A673 (cell line): ENCODE measurements around the gene MYBPHL. TPM values are rescaled to one million over a fixed set of nuclear protein-coding genes. Genes with fewer than 3 reads are reported as not detected.

Experiments used
- BruUV-seq: library from RNA; stranded (reverse); fragments of 400-500 nt; replicated peaks from 2 replicates; lab custom pipeline; 2021; lab: Mats Ljungman, UMichigan
- CTCF ChIA-PET: fragments of 300-600 bp; sonication (Branson Sonifier 250); formaldehyde crosslinking; loops from one replicate; lab custom pipeline; 2022; ENCODE audit warnings: antibody characterized with exemption; lab: Charles Lee
- POLR2A ChIA-PET: fragments of 300-600 bp; sonication (Branson Sonifier 250); formaldehyde crosslinking; loops from one replicate; lab custom pipeline; 2022; ENCODE audit warnings: antibody characterized with exemption; ENCODE audit not compliant: low non-redundant PET; lab: Charles Lee
- DNase-seq: peaks from one replicate; pipeline ENCODE4 v3.0.0-alpha.2; 2015; ENCODE audit warnings: low spot score
- H3K27ac ChIP-seq: fragments of 200-600 bp; sonication (generic); 2 replicates; pipeline ENCODE4 v1.5.1; 2016; ENCODE audit warnings: mixed run types, low read depth, mild to moderate bottlenecking, mixed read lengths, antibody characterized with exemption, low read length; ENCODE audit not compliant: poor library complexity, severe bottlenecking
- H3K27me3 ChIP-seq: fragments of 200-600 bp; sonication (generic); replicated peaks from 2 replicates; pipeline ENCODE4 v1.6.1; 2017; ENCODE audit warnings: mixed run types, low read depth, mild to moderate bottlenecking, mixed read lengths, antibody characterized with exemption, low read length; ENCODE audit not compliant: insufficient read depth, poor library complexity
- H3K36me3 ChIP-seq: fragments of 200-600 bp; sonication (generic); 2 replicates; pipeline ENCODE4 v1.6.1; 2016; ENCODE audit warnings: mixed run types, mild to moderate bottlenecking, mixed read lengths, antibody characterized with exemption, low read length; ENCODE audit not compliant: insufficient read depth, poor library complexity, severe bottlenecking
- H3K4me1 ChIP-seq: fragments of 200-600 bp; sonication (generic); 2 replicates; pipeline ENCODE4 v1.6.1; 2017; ENCODE audit warnings: mixed run types, mild to moderate bottlenecking, mixed read lengths, antibody characterized with exemption, low read length; ENCODE audit not compliant: insufficient read depth, poor library complexity, severe bottlenecking
- H3K4me3 ChIP-seq: fragments of 200-600 bp; sonication (generic); 2 replicates; pipeline ENCODE4 v1.5.1; 2016; ENCODE audit warnings: low read depth, mixed run types, mild to moderate bottlenecking, mixed read lengths, low read length; ENCODE audit not compliant: poor library complexity, severe bottlenecking
- H3K9me3 ChIP-seq: fragments of 200-600 bp; sonication (generic); 2 replicates; pipeline ENCODE4 v1.6.1; 2016; ENCODE audit warnings: mixed run types, low read depth, mild to moderate bottlenecking, mixed read lengths, antibody characterized with exemption, low read length; ENCODE audit not compliant: poor library complexity, severe bottlenecking
- EZH2 ChIP-seq: fragments of 200-600 bp; sonication (generic); IDR thresholded peaks from 2 replicates; pipeline ENCODE4 v1.6.1; 2017; ENCODE audit warnings: borderline replicate concordance, low read depth, mild to moderate bottlenecking, mixed read lengths, antibody characterized with exemption, low read length; ENCODE audit not compliant: poor library complexity, severe bottlenecking
- intact Hi-C: fragments of 100-400 bp; cut with micrococcal nuclease; formaldehyde crosslinking; loops from one replicate; pipeline ENCODE4 v1.10.0; 2022; ENCODE audit not compliant: unreplicated experiment
- total RNA-seq: library from RNA; stranded (reverse); gene quantifications from 2 replicates; pipeline ENCODE4 v1.2.3, GENCODE V29; 2021
- TF ChIP-seq, protein P1 (sequence below): fragments of 300-800, 200-600 bp; sonication (generic); conservative IDR thresholded peaks from 2 replicates; pipeline ENCODE4 v1.5.1; 2017; ENCODE audit warnings: low read depth, mild to moderate bottlenecking, antibody characterized with exemption, low read length, moderate library complexity, mixed read lengths

MYBPHL gene
- total RNA-seq, 1 experiment from 2014 or later: not detected

DNA sequence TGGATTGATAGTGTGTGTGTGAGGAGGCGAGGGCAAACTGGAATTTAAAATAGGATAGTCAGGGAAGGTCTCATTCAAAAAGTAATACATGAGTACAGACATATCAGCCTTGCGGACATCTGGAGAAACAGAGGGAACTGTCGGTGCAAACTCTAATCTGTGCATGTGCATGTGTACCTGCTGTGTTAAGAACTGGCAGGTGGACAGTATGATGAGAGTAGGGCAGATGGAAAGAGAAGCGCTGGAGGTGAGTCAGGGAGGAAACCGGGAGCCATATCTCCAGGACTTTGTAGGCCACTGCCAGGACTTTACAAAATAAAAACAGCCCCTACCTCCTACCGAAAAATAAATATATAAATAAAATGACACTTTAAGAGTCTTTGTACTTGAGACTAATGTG is 31.3 kb upstream of the MYBPHL start:
- TF ChIP-seq, protein P1, sequence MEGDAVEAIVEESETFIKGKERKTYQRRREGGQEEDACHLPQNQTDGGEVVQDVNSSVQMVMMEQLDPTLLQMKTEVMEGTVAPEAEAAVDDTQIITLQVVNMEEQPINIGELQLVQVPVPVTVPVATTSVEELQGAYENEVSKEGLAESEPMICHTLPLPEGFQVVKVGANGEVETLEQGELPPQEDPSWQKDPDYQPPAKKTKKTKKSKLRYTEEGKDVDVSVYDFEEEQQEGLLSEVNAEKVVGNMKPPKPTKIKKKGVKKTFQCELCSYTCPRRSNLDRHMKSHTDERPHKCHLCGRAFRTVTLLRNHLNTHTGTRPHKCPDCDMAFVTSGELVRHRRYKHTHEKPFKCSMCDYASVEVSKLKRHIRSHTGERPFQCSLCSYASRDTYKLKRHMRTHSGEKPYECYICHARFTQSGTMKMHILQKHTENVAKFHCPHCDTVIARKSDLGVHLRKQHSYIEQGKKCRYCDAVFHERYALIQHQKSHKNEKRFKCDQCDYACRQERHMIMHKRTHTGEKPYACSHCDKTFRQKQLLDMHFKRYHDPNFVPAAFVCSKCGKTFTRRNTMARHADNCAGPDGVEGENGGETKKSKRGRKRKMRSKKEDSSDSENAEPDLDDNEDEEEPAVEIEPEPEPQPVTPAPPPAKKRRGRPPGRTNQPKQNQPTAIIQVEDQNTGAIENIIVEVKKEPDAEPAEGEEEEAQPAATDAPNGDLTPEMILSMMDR: no peak
- no peak for TF ChIP-seq EZH2
- Histone ChIP-seq H3K4me1 (no peaks in the 10 kb centered on the region), H3K9me3 (no peaks in the 10 kb centered on the region), H3K36me3 (peaks cover 3% of the 10 kb centered on the region), H3K27me3 (no peaks in the 10 kb centered on the region), H3K4me3 (no peak overlapping the region), H3K27ac (no peak overlapping the region)
- ChIA-PET CTCF (no interaction called here), POLR2A (no interaction called here)
- intact Hi-C loops: no loop called here
- no peak for DNase-seq
- BruUV-seq: no TSS peak

GRCh38 chr1:109335091-109335490 is 28.3 kb upstream of the MYBPHL start:
- DNase-seq: no peak
- Histone ChIP-seq H3K27ac (no peak overlapping the region), H3K9me3 (peaks cover 20% of the 10 kb centered on the region), H3K36me3 (peaks cover 21% of the 10 kb centered on the region), H3K4me1 (no peaks in the 10 kb centered on the region), H3K4me3 (no peak overlapping the region), H3K27me3 (no peaks in the 10 kb centered on the region)
- TF ChIP-seq, protein P1: no peak
- TF ChIP-seq EZH2: no peak
- ChIA-PET CTCF (no interaction called here), POLR2A (no interaction called here)
- BruUV-seq: no TSS peak
- intact Hi-C loops: no loop called here

DNA sequence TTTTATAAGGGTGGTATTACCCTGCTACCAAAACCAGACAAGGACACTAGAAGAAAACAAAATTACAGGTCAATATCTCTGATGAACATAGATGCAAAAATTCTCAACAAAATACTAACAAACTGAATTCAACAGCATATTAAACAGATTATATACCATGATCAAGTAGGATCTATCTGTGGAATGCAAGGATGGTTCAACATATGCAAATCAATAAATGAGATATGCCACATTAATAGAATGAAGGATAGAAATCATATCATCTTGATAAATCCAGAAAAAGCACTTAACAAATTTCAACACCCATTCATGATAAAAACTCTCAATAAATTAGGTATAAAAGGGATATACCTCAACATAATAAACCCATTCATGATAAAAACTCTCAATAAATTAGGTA is 24.3 kb upstream of the MYBPHL start:
- intact Hi-C loops: no loop called here
- no TSS peak for BruUV-seq
- no peak overlapping the region for H3K27ac ChIP-seq
- no peak overlapping the region for H3K4me3 ChIP-seq
- DNase-seq: no peak
- CTCF ChIA-PET: no interaction called here
- H3K27me3 ChIP-seq: no peaks in the 10 kb centered on the region
- H3K9me3 ChIP-seq: peaks cover 20% of the 10 kb centered on the region
- H3K4me1 ChIP-seq: no peaks in the 10 kb centered on the region
- TF ChIP-seq, protein P1: no peak
- TF ChIP-seq EZH2: no peak
- POLR2A ChIA-PET: no interaction called here
- H3K36me3 ChIP-seq: peaks cover 24% of the 10 kb centered on the region
